Motor neuron (in vitro differentiated cells): ENCODE data around the gene AHNAK. TPM values are rescaled to one million over a fixed set of nuclear protein-coding genes. Genes with fewer than 3 reads are reported as not detected.
A peak's percentile ranks its signal among the peaks of the same experiment; 100 is the strongest.
"Not testable (repeated sequence)": the region's sequence is repeated elsewhere in the genome, so short reads cannot be mapped to it uniquely, and the experiment has no call there.

Source experiments
- ATAC-seq, 8 experiments: fragments of 200-7000 bp; cut with Tn5 transposase; replicated peaks in 6 of 8; 2 replicates each; pipeline ENCODE4 v1.8.0; 2021; ENCODE audit warnings: mild to moderate bottlenecking in 8 of 8, moderate library complexity in 8 of 8
- H3K27ac ChIP-seq, 2 donors: fragments of 250-450 bp; sonication (Bioruptor Pico); 2 replicates each; pipeline ENCODE4 v1.9.0; 2021; ENCODE audit warnings: antibody characterized with exemption in 2 of 2, mild to moderate bottlenecking in 2 of 2, moderate library complexity in 1 of 2
- H3K4me1 ChIP-seq, 2 donors: fragments of 250-450 bp; sonication (Bioruptor Pico); replicated peaks in 1 of 2; 2 replicates each; pipeline ENCODE4 v1.6.1; 2021; ENCODE audit warnings: antibody characterized with exemption in 2 of 2, mild to moderate bottlenecking in 2 of 2, moderate library complexity in 1 of 2
- H3K4me3 ChIP-seq, 5 donors: fragments of 250-450 bp; sonication (Bioruptor Pico); 2 replicates each; pipeline ENCODE4 v1.9.0; 2021; ENCODE audit warnings: antibody characterized with exemption in 5 of 5, mild to moderate bottlenecking in 5 of 5, moderate library complexity in 4 of 5
- WGBS, 10 experiments: fragments of 450-650 bp; shearing (Covaris generic); methylation state at CpG; one replicate each; pipeline ENCODE4 v1.0.0; 2022; 5-methylcytosine and 5-hydroxymethylcytosine counted together
- in situ Hi-C, 9 experiments: fragments of 400-800 bp; cut with MboI; loops; one replicate each; pipeline ENCODE4 v1.15.0; 2021; ENCODE audit warnings: low sequenced_read_pairs in 9 of 9, low pct_unique_long_range_greater_than_20kb in 2 of 9; ENCODE audit not compliant: unreplicated experiment in 9 of 9
- total RNA-seq, 8 experiments: library from RNA; unstranded; fragments of 300-600 nt; gene quantifications; 2 replicates each; pipeline versions ENCODE4 v1.2.3 to v1.2.4, GENCODE V29; 2022

Gene AHNAK
- total RNA-seq, 8 experiments from 2014 or later, result 1.2 to 93.7 (median 13.5) TPM

GRCh38 chr11:62506413-62507124 lies 40.0 kb downstream of the AHNAK start:
- Histone ChIP-seq H3K27ac (no peak overlapping the region), H3K4me3 (no peak overlapping the region), H3K4me1 (peaks cover 22 to 36% of the 10 kb centered on the region in 2 donors)
- in situ Hi-C loops, result no loop called here
- 0 to 100% (median 34%) methylated on average over 1 to 2 of the region's 10 CpGs; no CpG with 5 or more reads in 6 of the 10 experiments for WGBS, 10 experiments
- ATAC-seq, result peak in 2 of 8 experiments; percentile 8 to 11

- in situ Hi-C loops, result no loop called here
- ATAC-seq, result peak in 6 of 8 experiments; percentile 8 to 74 (median 34)
- no peak overlapping the region for H3K27ac ChIP-seq
Observed at GRCh38 chr11:62505440-62506091, 41.0 kb downstream of the AHNAK start.

GRCh38 chr11:62505059-62505439 lies 41.6 kb downstream of the AHNAK start:
- in situ Hi-C loops, result no loop called here
- ATAC-seq, result peak in 6 of 8 experiments; percentile 7 to 35 (median 22)
- Histone ChIP-seq H3K4me3 (no peak overlapping the region), H3K4me1 (peaks cover 27 to 51% of the 10 kb centered on the region in 2 donors), H3K27ac (no peak overlapping the region)
- 0 to 87% (median 50%) methylated on average over 1 to 9 of the region's 12 CpGs; no CpG with 5 or more reads in 5 of the 10 experiments for WGBS, 10 experiments

More at GRCh38 chr11:62505440-62506091, 41.0 kb downstream of the AHNAK start:
- Histone ChIP-seq H3K4me3 (no peak overlapping the region), H3K4me1 (peaks cover 27 to 46% of the 10 kb centered on the region in 2 donors)
- 32 to 100% (median 68%) methylated on average over 3 to 6 of the region's 30 CpGs; no CpG with 5 or more reads in 5 of the 10 experiments for WGBS, 10 experiments

GRCh38 chr11:62504158-62504973 lies 42.2 kb downstream of the AHNAK start:
- 69 to 100% (median 84%) methylated on average over 2 to 6 of the region's 15 CpGs for WGBS, 10 experiments
- in situ Hi-C loops, result no loop called here
- Histone ChIP-seq H3K4me3 (no peak overlapping the region), H3K27ac (no peak overlapping the region), H3K4me1 (peaks cover 27 to 52% of the 10 kb centered on the region in 2 donors)
- ATAC-seq, result no peak

GRCh38 chr11:62502030-62502730 lies 44.4 kb downstream of the AHNAK start:
- ATAC-seq, result peak in 1 of 8 experiments; percentile 1
- no peak overlapping the region for H3K27ac ChIP-seq

GRCh38 chr11:62501432-62501891 lies 45.1 kb downstream of the AHNAK start:
- Histone ChIP-seq H3K4me3 (no peak overlapping the region), H3K27ac (no peak overlapping the region), H3K4me1 (peaks cover 18 to 39% of the 10 kb centered on the region in 2 donors)
- in situ Hi-C loops, result no loop called here
- peak in 5 of 8 experiments; percentile 86 to 92 (median 91) for ATAC-seq
- 15 to 89% (median 68%) methylated on average over 1 to 5 of the region's 11 CpGs; no CpG with 5 or more reads in 5 of the 10 experiments for whole genome bisulfite sequencing, 10 experiments

More at GRCh38 chr11:62502030-62502730, 44.4 kb downstream of the AHNAK start:
- in situ Hi-C loops, result no loop called here
- H3K4me3 ChIP-seq, result no peak overlapping the region
- WGBS, 10 experiments, result 33 to 76% (median 68%) methylated on average over 1 to 9 of the region's 10 CpGs
- H3K4me1 ChIP-seq, result peaks cover 18 to 39% of the 10 kb centered on the region in 2 donors

- in situ Hi-C loops, result no loop called here
- WGBS, 10 experiments, result 77 to 100% (median 93%) methylated on average over 1 to 3 of the region's 3 CpGs; no CpG with 5 or more reads in 3 of the 10 experiments
- peaks cover 18 to 38% of the 10 kb centered on the region in 2 donors for H3K4me1 ChIP-seq
Observed at GRCh38 chr11:62500650-62501030, 46.0 kb downstream of the AHNAK start.

GRCh38 chr11:62499944-62500649 lies 46.5 kb downstream of the AHNAK start:
- Histone ChIP-seq H3K4me3 (no peak overlapping the region), H3K27ac (peak overlapping the region in 1 of 2 donors; percentile 33), H3K4me1 (peaks cover 13 to 33% of the 10 kb centered on the region in 2 donors)
- WGBS, 10 experiments, result 75 to 100% (median 88%) methylated on average over 1 to 11 of the region's 12 CpGs; no CpG with 5 or more reads in 1 of the 10 experiments
- in situ Hi-C loops, result no loop called here
- ATAC-seq, result peak in 1 of 8 experiments; percentile 2

More at GRCh38 chr11:62500650-62501030, 46.0 kb downstream of the AHNAK start:
- Histone ChIP-seq H3K4me3 (no peak overlapping the region), H3K27ac (no peak overlapping the region)
- ATAC-seq, result peak in 1 of 8 experiments; percentile 45

- ATAC-seq, H3K4me3 ChIP-seq, in situ Hi-C loops: not testable (repeated sequence)
- H3K4me1 ChIP-seq, result peaks cover 8 to 26% of the 10 kb centered on the region in 2 donors
- H3K27ac ChIP-seq, result peak overlapping the region in 1 of 2 donors; percentile 33
- 45 to 100% (median 88%) methylated on average over 1 to 11 of the region's 17 CpGs; no CpG with 5 or more reads in 2 of the 10 experiments for WGBS, 10 experiments
Observed at GRCh38 chr11:62499311-62499943, 47.2 kb downstream of the AHNAK start.

GRCh38 chr11:62498492-62499286 lies 47.9 kb downstream of the AHNAK start:
- H3K27ac ChIP-seq, result no peak overlapping the region
- H3K4me1 ChIP-seq, result peaks cover 8 to 25% of the 10 kb centered on the region in 2 donors
- WGBS, 10 experiments, result 82 to 100% (median 98%) methylated on average over 1 to 7 of the region's 9 CpGs; no CpG with 5 or more reads in 1 of the 10 experiments
- no peak for ATAC-seq
- in situ Hi-C loops, result no loop called here
- no peak overlapping the region for H3K4me3 ChIP-seq

GRCh38 chr11:62498031-62498430 lies 48.6 kb downstream of the AHNAK start:
- H3K4me1 ChIP-seq, result peaks cover 8 to 25% of the 10 kb centered on the region in 2 donors
- 59 to 93% (median 68%) methylated on average over 2 to 4 of the region's 4 CpGs; no CpG with 5 or more reads in 1 of the 10 experiments for WGBS, 10 experiments
- in situ Hi-C loops, result no loop called here
- ATAC-seq, result no peak
- no peak overlapping the region for H3K4me3 ChIP-seq
- H3K27ac ChIP-seq, result no peak overlapping the region
